ENCODE results near the gene CRP.

DNA sequence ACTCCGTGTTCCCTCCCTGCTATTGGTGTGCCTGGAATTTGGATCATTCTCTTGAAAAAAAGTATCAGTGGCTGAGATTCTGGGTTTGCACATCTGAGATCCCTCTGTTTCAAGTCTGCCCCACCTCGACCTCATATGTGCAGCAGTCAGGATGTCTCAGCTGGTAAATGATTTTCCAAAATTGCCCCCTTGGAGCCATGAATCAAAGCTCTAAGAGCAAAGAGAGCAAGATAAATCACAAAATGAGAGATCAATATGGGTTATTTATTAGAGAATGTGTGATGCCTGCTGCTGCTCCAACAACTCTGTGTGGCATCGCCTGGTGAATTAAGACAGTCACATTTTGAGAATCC, 8.5 kb downstream of the CRP start:
- TF ChIP-seq POLR2A (IDR thresholded peaks at IDR 0.05) (no peak), CTCF (IDR thresholded peaks at IDR 0.05) (no peak), EP300 (IDR thresholded peaks at IDR 0.05) (no peak), POLR2AphosphoS5 (IDR thresholded peaks at IDR 0.05) (no peak)
